WTC11 (cell line): ENCODE results near the gene MPP7.

ENCODE experiments used
- CDX4 ChIP-seq: fragments of 250-450 bp; sonication (Bioruptor Pico); IDR thresholded peaks from 2 replicates; pipeline ENCODE4 v1.9.0; 2021; ENCODE audit warnings: moderate library complexity, mild to moderate bottlenecking, inconsistent platforms, borderline replicate concordance
- CREB1 ChIP-seq: sonication (generic); formaldehyde crosslinking; IDR thresholded peaks from 2 replicates; pipeline ENCODE4 v1.8.0; 2023; ENCODE audit warnings: mild to moderate bottlenecking, missing genetic modification reagents
- JUN ChIP-seq: sonication (generic); formaldehyde crosslinking; IDR thresholded peaks from 2 replicates; pipeline ENCODE4 v1.8.0; 2023; ENCODE audit warnings: mild to moderate bottlenecking, missing genetic modification reagents
- MAX ChIP-seq: sonication (generic); formaldehyde crosslinking; IDR thresholded peaks from 2 replicates; pipeline ENCODE4 v1.8.0; 2022; ENCODE audit warnings: mild to moderate bottlenecking, missing genetic modification reagents
- SP1 ChIP-seq: sonication (generic); formaldehyde crosslinking; conservative IDR thresholded peaks from 2 replicates; pipeline ENCODE4 v1.8.1; 2022; ENCODE audit warnings: missing genetic modification reagents
- ZBTB21 ChIP-seq: sonication (generic); formaldehyde crosslinking; IDR thresholded peaks from 2 replicates; pipeline ENCODE4 v1.8.1; 2023; ENCODE audit warnings: mild to moderate bottlenecking, missing genetic modification reagents, borderline replicate concordance
- ZBTB43 ChIP-seq: sonication (generic); formaldehyde crosslinking; IDR thresholded peaks from 2 replicates; pipeline ENCODE4 v1.8.1; 2023; ENCODE audit warnings: mild to moderate bottlenecking, missing genetic modification reagents
- ZNF317 ChIP-seq: sonication (generic); formaldehyde crosslinking; IDR thresholded peaks from 2 replicates; pipeline ENCODE4 v1.8.1; 2023; ENCODE audit warnings: low read depth, mild to moderate bottlenecking, moderate library complexity, missing genetic modification reagents, borderline replicate concordance
- TF ChIP-seq, protein P1 (sequence below): sonication (generic); formaldehyde crosslinking; IDR thresholded peaks from 2 replicates; pipeline ENCODE4 v1.8.0; 2023; ENCODE audit warnings: missing genetic modification reagents
- TF ChIP-seq, protein P2 (sequence below): fragments of 200-600 bp; IDR thresholded peaks from 2 replicates; pipeline ENCODE4 v1.8.0; 2022; ENCODE audit warnings: antibody characterized with exemption

DNA sequence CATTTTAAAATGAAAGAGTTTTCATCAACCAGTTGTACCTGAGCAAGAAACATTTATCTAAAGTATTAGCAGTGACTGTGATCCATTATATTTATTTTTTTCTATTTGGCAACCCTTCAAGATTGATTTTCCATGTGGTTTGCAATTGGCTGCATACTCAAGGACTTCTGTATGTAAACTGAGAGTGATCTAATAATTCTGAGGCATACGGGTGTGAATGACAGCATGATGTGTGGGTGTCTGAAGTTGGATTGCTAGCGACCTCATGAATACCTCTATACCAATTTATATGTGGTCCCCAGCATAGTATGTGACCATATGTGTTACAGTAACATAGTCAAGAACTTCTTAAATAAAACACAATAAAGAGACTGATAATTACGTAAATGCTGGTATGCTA, 8.2 kb upstream of the MPP7 start:
- TF ChIP-seq, protein P1, sequence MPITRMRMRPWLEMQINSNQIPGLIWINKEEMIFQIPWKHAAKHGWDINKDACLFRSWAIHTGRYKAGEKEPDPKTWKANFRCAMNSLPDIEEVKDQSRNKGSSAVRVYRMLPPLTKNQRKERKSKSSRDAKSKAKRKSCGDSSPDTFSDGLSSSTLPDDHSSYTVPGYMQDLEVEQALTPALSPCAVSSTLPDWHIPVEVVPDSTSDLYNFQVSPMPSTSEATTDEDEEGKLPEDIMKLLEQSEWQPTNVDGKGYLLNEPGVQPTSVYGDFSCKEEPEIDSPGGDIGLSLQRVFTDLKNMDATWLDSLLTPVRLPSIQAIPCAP (CRISPR knock-in tag) = no peak
- TF ChIP-seq, protein P2, sequence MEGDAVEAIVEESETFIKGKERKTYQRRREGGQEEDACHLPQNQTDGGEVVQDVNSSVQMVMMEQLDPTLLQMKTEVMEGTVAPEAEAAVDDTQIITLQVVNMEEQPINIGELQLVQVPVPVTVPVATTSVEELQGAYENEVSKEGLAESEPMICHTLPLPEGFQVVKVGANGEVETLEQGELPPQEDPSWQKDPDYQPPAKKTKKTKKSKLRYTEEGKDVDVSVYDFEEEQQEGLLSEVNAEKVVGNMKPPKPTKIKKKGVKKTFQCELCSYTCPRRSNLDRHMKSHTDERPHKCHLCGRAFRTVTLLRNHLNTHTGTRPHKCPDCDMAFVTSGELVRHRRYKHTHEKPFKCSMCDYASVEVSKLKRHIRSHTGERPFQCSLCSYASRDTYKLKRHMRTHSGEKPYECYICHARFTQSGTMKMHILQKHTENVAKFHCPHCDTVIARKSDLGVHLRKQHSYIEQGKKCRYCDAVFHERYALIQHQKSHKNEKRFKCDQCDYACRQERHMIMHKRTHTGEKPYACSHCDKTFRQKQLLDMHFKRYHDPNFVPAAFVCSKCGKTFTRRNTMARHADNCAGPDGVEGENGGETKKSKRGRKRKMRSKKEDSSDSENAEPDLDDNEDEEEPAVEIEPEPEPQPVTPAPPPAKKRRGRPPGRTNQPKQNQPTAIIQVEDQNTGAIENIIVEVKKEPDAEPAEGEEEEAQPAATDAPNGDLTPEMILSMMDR = no peak
- no peak for TF ChIP-seq ZNF317 (CRISPR knock-in tag)
- TF ChIP-seq MAX (CRISPR knock-in tag) = no peak
- TF ChIP-seq ZBTB21 (CRISPR knock-in tag) = no peak
- TF ChIP-seq ZBTB43 (CRISPR knock-in tag) = no peak
- TF ChIP-seq CDX4 (CRISPR knock-in tag) = no peak
- TF ChIP-seq CREB1 (CRISPR knock-in tag) = no peak
- TF ChIP-seq JUN (CRISPR knock-in tag) = no peak
- TF ChIP-seq SP1 (CRISPR knock-in tag) = no peak
